Caki2 (cell line): ENCODE results near the gene SPTBN2. TPM values are rescaled to one million over a fixed set of nuclear protein-coding genes. Genes with fewer than 3 reads are reported as not detected.

Experiments used
- total RNA-seq: library from RNA; depleted of rRNA; stranded (reverse); fragments of >200 nt; shearing (Covaris generic); gene quantifications from 2 replicates; pipeline ENCODE4 v1.2.3, GENCODE V29; 2014; ENCODE audit warnings: low replicate concordance; rRNA removed

Gene SPTBN2
- total RNA-seq, 1 experiment from 2014 or later = 0.71 TPM

Other genes starting within 250 kb of the SPTBN2 start
- 59.9 and 102 TPM in 2 replicates for gene DPP3, start 248.8 kb downstream of the SPTBN2 start, total RNA-seq
- 20.6 and 28.0 TPM in 2 replicates for gene BBS1, start 218.6 kb downstream of the SPTBN2 start, total RNA-seq
- 10.9 and 52.6 TPM in 2 replicates for gene ZDHHC24, start 183.2 kb downstream of the SPTBN2 start, total RNA-seq
- not detected in 2 replicates for gene ACTN3, start 182.3 kb downstream of the SPTBN2 start, total RNA-seq
- not detected in 2 replicates for gene CTSF, start 160.6 kb downstream of the SPTBN2 start, total RNA-seq
- 0.41 and 0.61 TPM in 2 replicates for gene CCDC87, start 136.2 kb downstream of the SPTBN2 start, total RNA-seq
- 38.1 and 43.5 TPM in 2 replicates for gene CCS, start 136.0 kb downstream of the SPTBN2 start, total RNA-seq
- 15.3 and 17.1 TPM in 2 replicates for gene RBM14, start 112.6 kb downstream of the SPTBN2 start, total RNA-seq
- 116 and 133 TPM in 2 replicates for gene RBM4, start 90.5 kb downstream of the SPTBN2 start, total RNA-seq
- 8.5 and 29.2 TPM in 2 replicates for gene RBM4B, start 51.3 kb downstream of the SPTBN2 start, total RNA-seq
- gene RCE1, start 114.2 kb upstream of the SPTBN2 start, total RNA-seq = 25.6 and 25.9 TPM in 2 replicates
- not detected in 2 replicates for gene LRFN4, start 127.8 kb upstream of the SPTBN2 start, total RNA-seq
- 11.9 and 18.4 TPM in 2 replicates for gene PC, start 229.2 kb upstream of the SPTBN2 start, total RNA-seq
- not detected in 2 replicates for gene C11orf86, start 246.1 kb upstream of the SPTBN2 start, total RNA-seq